Subcutaneous adipose tissue (tissue), 4 donors: ENCODE data around the gene RNF39. TPM values are rescaled to one million over a fixed set of nuclear protein-coding genes. Genes with fewer than 3 reads are reported as not detected.

Experiments
- total RNA-seq, 4 donors: library from RNA; depleted of rRNA; stranded (reverse); fragments of >200 nt; gene quantifications; one replicate each; pipeline ENCODE4 v1.1.0, GENCODE V29; 2016
- TF ChIP-seq, protein P1 (sequence below): fragments of 450-650 bp; IDR thresholded peaks from one replicate; pipeline ENCODE4 v1.5.1; 2016; ENCODE audit warnings: low read depth, mild to moderate bottlenecking, control low read depth, antibody characterized with exemption, moderate library complexity

Gene RNF39
- total RNA-seq, 4 donors from 2014 or later, result not detected

DNA sequence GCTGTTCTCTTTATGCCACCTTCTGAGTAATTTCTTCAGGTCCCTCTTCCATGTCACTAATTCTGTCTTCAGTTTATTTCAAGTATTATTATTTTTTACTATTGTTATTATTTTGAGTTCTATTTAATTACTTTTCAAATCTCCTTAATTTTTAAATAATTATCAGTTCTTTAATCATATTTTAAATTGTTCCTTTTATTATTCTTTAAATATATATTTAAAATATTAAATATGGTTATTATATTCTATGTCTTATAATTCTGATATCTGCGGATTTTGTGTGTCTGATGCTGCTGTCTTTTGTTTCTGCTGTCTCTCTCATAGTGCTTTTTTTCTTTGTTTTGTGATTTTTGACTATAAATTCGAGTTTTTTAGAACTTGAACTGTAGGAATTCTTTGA is 12.3 kb downstream of the RNF39 start:
- TF ChIP-seq, protein P1, sequence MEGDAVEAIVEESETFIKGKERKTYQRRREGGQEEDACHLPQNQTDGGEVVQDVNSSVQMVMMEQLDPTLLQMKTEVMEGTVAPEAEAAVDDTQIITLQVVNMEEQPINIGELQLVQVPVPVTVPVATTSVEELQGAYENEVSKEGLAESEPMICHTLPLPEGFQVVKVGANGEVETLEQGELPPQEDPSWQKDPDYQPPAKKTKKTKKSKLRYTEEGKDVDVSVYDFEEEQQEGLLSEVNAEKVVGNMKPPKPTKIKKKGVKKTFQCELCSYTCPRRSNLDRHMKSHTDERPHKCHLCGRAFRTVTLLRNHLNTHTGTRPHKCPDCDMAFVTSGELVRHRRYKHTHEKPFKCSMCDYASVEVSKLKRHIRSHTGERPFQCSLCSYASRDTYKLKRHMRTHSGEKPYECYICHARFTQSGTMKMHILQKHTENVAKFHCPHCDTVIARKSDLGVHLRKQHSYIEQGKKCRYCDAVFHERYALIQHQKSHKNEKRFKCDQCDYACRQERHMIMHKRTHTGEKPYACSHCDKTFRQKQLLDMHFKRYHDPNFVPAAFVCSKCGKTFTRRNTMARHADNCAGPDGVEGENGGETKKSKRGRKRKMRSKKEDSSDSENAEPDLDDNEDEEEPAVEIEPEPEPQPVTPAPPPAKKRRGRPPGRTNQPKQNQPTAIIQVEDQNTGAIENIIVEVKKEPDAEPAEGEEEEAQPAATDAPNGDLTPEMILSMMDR, result no peak

DNA sequence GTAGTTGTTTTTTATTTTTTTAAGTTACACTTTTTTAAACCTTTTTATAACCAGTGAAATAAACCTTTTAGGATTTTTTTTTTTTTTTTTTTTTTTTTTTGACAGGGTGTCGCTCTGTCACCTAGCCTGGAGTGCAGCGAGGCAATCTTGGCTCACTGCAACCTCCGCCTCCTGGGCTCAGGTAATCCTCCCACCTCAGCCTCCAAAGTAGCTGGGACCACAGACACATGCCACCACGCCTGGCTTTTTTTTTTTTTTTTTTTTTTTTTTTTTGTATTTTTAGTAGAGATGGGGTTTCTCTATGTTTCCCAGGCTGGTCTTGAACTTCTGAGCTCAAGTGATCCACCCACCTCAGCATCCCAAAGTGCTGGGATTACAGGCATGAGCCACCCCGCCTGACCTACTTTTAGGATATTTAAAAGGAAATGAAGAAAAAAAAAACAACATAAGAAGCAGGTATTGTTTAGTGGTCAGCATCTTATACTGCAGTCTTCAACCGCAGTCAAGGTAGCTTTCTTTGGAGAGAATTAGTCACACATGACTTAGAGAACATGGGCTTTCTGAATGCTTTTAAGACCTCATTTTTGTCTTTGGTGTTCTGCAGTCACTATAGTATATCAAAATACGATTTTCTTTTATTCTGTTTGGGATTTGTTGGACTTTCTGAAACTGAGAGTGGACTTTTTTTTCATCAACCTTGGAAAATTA is 12.9 kb downstream of the RNF39 start:
- TF ChIP-seq, protein P1, result no peak

- TF ChIP-seq, protein P1, result no peak
Measured at GRCh38 chr6:30061858-30062458, 13.6 kb downstream of the RNF39 start.

GRCh38 chr6:30061092-30061857 is 14.3 kb downstream of the RNF39 start, which contains the start of gene POLR1H:
Gene POLR1H, plus strand, starts transcription at chr6:30061265. Its CDS starts 260 bp downstream, at chr6:30061525.
- TF ChIP-seq, protein P1, result no peak

GRCh38 chr6:30060606-30061091 is 14.9 kb downstream of the RNF39 start:
- TF ChIP-seq, protein P1, result no peak

DNA sequence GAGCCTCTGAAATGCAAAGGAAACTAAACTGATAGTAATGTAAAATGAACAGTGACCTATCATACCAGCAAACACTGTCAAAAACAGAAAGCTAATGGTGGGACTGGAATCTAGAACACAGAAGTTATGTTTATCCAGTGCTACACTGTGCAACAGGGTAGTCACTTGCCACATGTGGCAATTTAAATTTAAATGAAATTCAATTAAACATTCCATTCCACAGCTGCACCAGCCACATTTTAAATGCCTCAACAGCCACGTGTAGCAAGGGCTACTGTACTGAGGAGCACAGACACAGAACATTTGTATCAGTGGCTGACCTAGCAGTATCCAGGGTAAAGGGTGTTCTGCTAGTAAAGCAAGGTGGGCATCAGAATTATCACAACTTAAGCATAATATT is 20.1 kb downstream of the RNF39 start:
- TF ChIP-seq, protein P1, result no peak

DNA sequence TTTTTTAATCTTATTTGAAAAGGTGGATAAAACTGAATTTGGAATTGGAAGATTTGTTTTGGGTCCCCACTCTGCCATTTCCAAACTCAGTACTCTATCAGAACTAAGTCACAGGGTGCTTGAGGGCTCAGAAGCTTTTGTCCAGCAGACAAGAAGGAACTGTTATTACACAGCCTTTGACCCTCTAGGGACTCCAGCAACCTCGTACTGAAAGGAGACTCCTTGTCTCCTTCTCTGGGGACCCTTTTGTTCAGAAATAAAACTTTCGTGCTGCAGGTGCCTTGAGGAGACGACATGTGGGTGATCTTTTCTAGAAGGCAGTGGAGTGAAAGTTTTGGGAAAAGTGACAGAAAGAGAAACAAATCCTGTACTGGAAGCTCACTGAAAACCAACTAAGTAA is 21.9 kb downstream of the RNF39 start:
- TF ChIP-seq, protein P1, result no peak
